ENCODE data around the gene ANKS1B.
"Not testable (repeated sequence)": the region's sequence is repeated elsewhere in the genome, so short reads cannot be mapped to it uniquely, and the experiment has no call there.

Gene ANKS1B

GRCh38 chr12:99043319-99043914 is 941.3 kb downstream of the ANKS1B start:
- DNase-seq = peak; percentile 71 to 78

- no peak for DNase-seq
These were observed 942.5 kb downstream of the ANKS1B start for GRCh38 chr12:99042226-99042625.

- DNase-seq = no peak
These were observed 945.2 kb downstream of the ANKS1B start for GRCh38 chr12:99039367-99040120.

GRCh38 chr12:99036566-99036965 is 948.2 kb downstream of the ANKS1B start:
- DNase-seq = no peak

GRCh38 chr12:99035803-99036202 is 948.9 kb downstream of the ANKS1B start:
- DNase-seq = no peak

- not testable (repeated sequence) for DNase-seq
These were observed 950.5 kb downstream of the ANKS1B start for GRCh38 chr12:99034201-99034600.

- DNase-seq = no peak
These were observed 955.0 kb downstream of the ANKS1B start for GRCh38 chr12:99029511-99030271.

- DNase-seq = no peak
These were observed 957.3 kb downstream of the ANKS1B start for GRCh38 chr12:99027461-99027860.

GRCh38 chr12:99027055-99027393 is 957.7 kb downstream of the ANKS1B start:
- no peak for DNase-seq

GRCh38 chr12:99026332-99027054 is 958.2 kb downstream of the ANKS1B start:
- no peak for DNase-seq

- DNase-seq = no peak
These were observed 959.9 kb downstream of the ANKS1B start for GRCh38 chr12:99024870-99025269.

- DNase-seq = no peak
These were observed 960.5 kb downstream of the ANKS1B start for GRCh38 chr12:99024191-99024590.

- no peak for DNase-seq
These were observed 963.9 kb downstream of the ANKS1B start for GRCh38 chr12:99020871-99021270.

GRCh38 chr12:99019798-99020197 is 964.9 kb downstream of the ANKS1B start:
- no peak for DNase-seq

- no peak for DNase-seq
These were observed 966.8 kb downstream of the ANKS1B start for GRCh38 chr12:99017971-99018370.

- DNase-seq = no peak
These were observed 975.0 kb downstream of the ANKS1B start for GRCh38 chr12:99009654-99010296.

- DNase-seq = no peak
These were observed 979.1 kb downstream of the ANKS1B start for GRCh38 chr12:99005601-99006000.

GRCh38 chr12:99004799-99005466 is 979.8 kb downstream of the ANKS1B start:
- DNase-seq = no peak

GRCh38 chr12:99002731-99003130 is 982.0 kb downstream of the ANKS1B start:
- no peak for DNase-seq

- no peak for DNase-seq
These were observed 982.6 kb downstream of the ANKS1B start for GRCh38 chr12:99002156-99002555.

GRCh38 chr12:98999559-98999958 is 985.2 kb downstream of the ANKS1B start:
- DNase-seq = no peak

- peak; percentile 20 to 33 for DNase-seq
These were observed 985.9 kb downstream of the ANKS1B start for GRCh38 chr12:98998697-98999299.

Measured in inflammatory macrophage (primary cell).